IMR-90 (cell line): ENCODE results near the gene HDAC10.

Source experiments
- BHLHE40 ChIP-seq: fragments of 150-350 bp; IDR thresholded peaks from 2 replicates; pipeline ENCODE4 v1.6.1; 2016; ENCODE audit warnings: mild to moderate bottlenecking, low read depth, low read length
- CHD1 ChIP-seq: IDR thresholded peaks from 2 replicates; pipeline ENCODE4 v1.6.1; 2012; ENCODE audit warnings: low read depth, low read length, improper control_type of control experiment
- ELK1 ChIP-seq: fragments of 150-350 bp; IDR thresholded peaks from 2 replicates; pipeline ENCODE4 v1.6.1; 2016; ENCODE audit warnings: low read depth, mild to moderate bottlenecking, low read length, moderate library complexity, borderline replicate concordance
- MAFK ChIP-seq: IDR thresholded peaks from 2 replicates; pipeline ENCODE4 v1.6.1; 2012; ENCODE audit warnings: low read depth, low read length, improper control_type of control experiment
- NFE2L2 ChIP-seq: fragments of 150-350 bp; IDR thresholded peaks from 2 replicates; pipeline ENCODE4 v1.6.1; 2016; ENCODE audit warnings: low read depth, mild to moderate bottlenecking, low read length
- POLR2A ChIP-seq: IDR thresholded peaks from 2 replicates; pipeline ENCODE4 v1.6.1; 2012; ENCODE audit warnings: mild to moderate bottlenecking, low read depth, low read length
- RAD21 ChIP-seq: IDR thresholded peaks from 2 replicates; pipeline ENCODE4 v1.6.1; 2012; ENCODE audit warnings: low read length, improper control_type of control experiment
- RFX5 ChIP-seq: IDR thresholded peaks from 2 replicates; pipeline ENCODE4 v1.8.0; 2012; ENCODE audit warnings: low read depth, mild to moderate bottlenecking, low read length, moderate library complexity
- TF ChIP-seq, protein P1 (sequence below): conservative IDR thresholded peaks from 2 replicates; pipeline ENCODE4 v1.5.1; 2012; ENCODE audit warnings: mild to moderate bottlenecking, low read depth, low read length, improper control_type of control experiment

GRCh38 chr22:50296658-50297490, 45.8 kb upstream of the HDAC10 start:
- TF ChIP-seq, protein P1, sequence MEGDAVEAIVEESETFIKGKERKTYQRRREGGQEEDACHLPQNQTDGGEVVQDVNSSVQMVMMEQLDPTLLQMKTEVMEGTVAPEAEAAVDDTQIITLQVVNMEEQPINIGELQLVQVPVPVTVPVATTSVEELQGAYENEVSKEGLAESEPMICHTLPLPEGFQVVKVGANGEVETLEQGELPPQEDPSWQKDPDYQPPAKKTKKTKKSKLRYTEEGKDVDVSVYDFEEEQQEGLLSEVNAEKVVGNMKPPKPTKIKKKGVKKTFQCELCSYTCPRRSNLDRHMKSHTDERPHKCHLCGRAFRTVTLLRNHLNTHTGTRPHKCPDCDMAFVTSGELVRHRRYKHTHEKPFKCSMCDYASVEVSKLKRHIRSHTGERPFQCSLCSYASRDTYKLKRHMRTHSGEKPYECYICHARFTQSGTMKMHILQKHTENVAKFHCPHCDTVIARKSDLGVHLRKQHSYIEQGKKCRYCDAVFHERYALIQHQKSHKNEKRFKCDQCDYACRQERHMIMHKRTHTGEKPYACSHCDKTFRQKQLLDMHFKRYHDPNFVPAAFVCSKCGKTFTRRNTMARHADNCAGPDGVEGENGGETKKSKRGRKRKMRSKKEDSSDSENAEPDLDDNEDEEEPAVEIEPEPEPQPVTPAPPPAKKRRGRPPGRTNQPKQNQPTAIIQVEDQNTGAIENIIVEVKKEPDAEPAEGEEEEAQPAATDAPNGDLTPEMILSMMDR, result no peak
- TF ChIP-seq POLR2A (no peak), BHLHE40 (no peak), CHD1 (no peak), RFX5 (no peak), ELK1 (no peak), RAD21 (no peak), NFE2L2 (no peak), MAFK (no peak)
